ENCODE data around the gene NAGA. TPM values are rescaled to one million over a fixed set of nuclear protein-coding genes. Genes with fewer than 3 reads are reported as not detected.

NAGA gene
- total RNA-seq, 2 donors from 2014 or later: 18.6 to 27.5 TPM

DNA sequence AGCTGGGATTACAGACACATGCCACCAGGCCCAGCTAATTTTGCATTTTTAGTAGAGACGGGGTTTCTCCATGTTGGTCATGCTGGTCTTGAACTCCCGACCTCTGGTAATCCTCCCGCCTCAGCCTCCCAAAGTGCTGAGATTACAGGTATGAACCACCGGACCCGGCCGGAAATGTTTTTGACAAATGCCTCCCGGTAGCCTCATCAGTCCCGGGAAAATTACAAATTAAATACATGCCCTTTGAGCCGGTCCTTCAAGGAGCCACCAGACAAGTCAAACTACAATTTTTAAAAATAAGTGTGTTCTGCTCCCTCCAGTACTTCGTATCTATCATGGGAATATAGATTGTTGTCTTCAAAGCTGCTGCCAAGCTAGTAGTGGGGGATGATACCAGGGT, 54.5 kb downstream of the NAGA start:
- Mint-ChIP-seq H3K4me1 (ENCODE audit: low read depth) (peaks cover 5% of the 10 kb centered on the region), H3K27me3 (ENCODE audit: low read depth) (peaks cover 16% of the 10 kb centered on the region), H3K27ac (no peak overlapping the region), H3K36me3 (ENCODE audit: insufficient read depth in 2 of 2) (peaks cover 2 to 7% of the 10 kb centered on the region in 2 donors), H3K4me3 (no peak overlapping the region), H3K9me3 (peaks cover 2 to 3% of the 10 kb centered on the region in 2 donors)
- ATAC-seq (replicated peaks in 1 of 2) (no peak), DNase-seq (no peak)

DNA sequence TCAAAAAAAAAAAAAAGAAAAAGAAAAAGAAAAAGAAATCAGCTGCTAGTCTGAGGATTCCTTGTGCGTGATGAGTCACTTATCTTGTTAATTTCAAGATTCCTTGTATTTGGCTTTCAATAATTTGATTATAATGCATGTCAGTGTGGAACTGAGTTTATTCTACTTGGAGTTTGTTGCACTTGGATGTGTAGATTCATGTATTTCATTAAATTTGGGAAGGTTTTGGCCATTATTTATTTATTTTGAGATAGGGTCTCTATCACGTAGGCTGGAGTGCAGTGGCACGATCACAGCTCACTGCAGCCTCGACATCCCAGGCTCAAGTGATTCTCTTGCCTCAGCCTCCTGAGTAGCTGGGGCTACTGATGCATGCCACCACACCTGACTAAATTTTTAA, 57.2 kb downstream of the NAGA start:
- Mint-ChIP-seq H3K9me3 (peaks cover 4 to 6% of the 10 kb centered on the region in 2 donors), H3K27me3 (ENCODE audit: low read depth) (peaks cover 25% of the 10 kb centered on the region), H3K27ac (no peak overlapping the region), H3K4me3 (no peak overlapping the region), H3K36me3 (ENCODE audit: insufficient read depth in 2 of 2) (peaks cover 4 to 18% of the 10 kb centered on the region in 2 donors), H3K4me1 (ENCODE audit: low read depth) (no peaks in the 10 kb centered on the region)
- DNase-seq: no peak
- ATAC-seq (replicated peaks in 1 of 2): no peak

DNA sequence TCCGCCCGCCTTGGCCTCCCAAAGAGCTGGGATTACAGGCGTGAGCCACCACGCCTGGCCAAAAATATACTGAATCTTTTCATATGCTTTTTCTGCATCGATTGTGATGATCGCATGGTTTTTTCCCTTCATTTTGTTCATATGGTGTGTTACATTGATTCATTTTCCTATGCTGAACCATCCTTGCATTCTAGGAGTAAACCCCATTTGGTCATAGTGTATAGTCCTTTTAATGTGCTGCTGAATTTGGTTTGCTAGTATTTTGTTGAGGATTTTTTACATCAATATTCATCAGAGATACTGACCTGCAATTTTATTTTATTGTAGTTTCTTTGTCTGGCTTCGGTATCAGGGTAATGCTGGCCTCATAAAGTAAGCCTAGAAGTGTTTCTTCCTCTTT, 59.8 kb downstream of the NAGA start:
- H3K9me3 Mint-ChIP-seq: peaks cover 6 to 7% of the 10 kb centered on the region in 2 donors
- ATAC-seq (replicated peaks in 1 of 2) (no peak), DNase-seq (no peak)
- H3K4me1 Mint-ChIP-seq (ENCODE audit: low read depth): no peaks in the 10 kb centered on the region
- no peak overlapping the region for H3K4me3 Mint-ChIP-seq
- peaks cover 18% of the 10 kb centered on the region for H3K27me3 Mint-ChIP-seq (ENCODE audit: low read depth)
- peaks cover 6 to 21% of the 10 kb centered on the region in 2 donors for H3K36me3 Mint-ChIP-seq (ENCODE audit: insufficient read depth in 2 of 2)
- no peak overlapping the region for H3K27ac Mint-ChIP-seq

Other genes with a start within 250 kb of the NAGA start
- 100 to 1,000 TPM; 127 to 131 TPM for gene SREBF2, start 237.7 kb downstream of the NAGA start, total RNA-seq
- gene SHISA8, start 155.7 kb downstream of the NAGA start, total RNA-seq: 1 to 10 TPM; 2.0 to 3.2 TPM
- gene TNFRSF13C, start 144.0 kb downstream of the NAGA start, total RNA-seq: 1 to 10 TPM; 6.1 to 7.3 TPM
- gene CENPM, start 123.7 kb downstream of the NAGA start, total RNA-seq: 10 to 100 TPM; 66.1 to 74.5 TPM
- gene SEPTIN3, start 101.4 kb downstream of the NAGA start, total RNA-seq: 1 to 10 TPM; 4.5 to 4.7 TPM
- 1 to 10 TPM; 3.9 to 4.3 TPM for gene WBP2NL, start 72.0 kb downstream of the NAGA start, total RNA-seq
- gene PHETA2, start 3.4 kb upstream of the NAGA start, total RNA-seq: 1 to 10 TPM; 2.4 to 3.8 TPM
- 100 to 1,000 TPM; 103 to 105 TPM for gene SMDT1, start 8.9 kb upstream of the NAGA start, total RNA-seq
- 10 to 100 TPM; 87.8 to 91.7 TPM for gene NDUFA6, start 20.0 kb upstream of the NAGA start, total RNA-seq
- 1 to 10 TPM; 6.6 to 6.8 TPM for gene CYP2D6, start 60.0 kb upstream of the NAGA start, total RNA-seq
- 10 to 100 TPM; 64.0 to 82.8 TPM for gene TCF20, start 199.8 kb upstream of the NAGA start, total RNA-seq

Measured in activated T-cell treated with anti-CD3 and anti-CD28 coated beads, Interleukin-2, amount 50 U/mL, for 72 hours (primary cell).